HFF-Myc (cell line): ENCODE measurements around the gene LRIT2.
"Not testable (repeated sequence)": the region's sequence is repeated elsewhere in the genome, so short reads cannot be mapped to it uniquely, and the experiment has no call there.

Experiments used
- DNase-seq: peaks from one replicate; pipeline ENCODE4 v3.0.0-alpha.2; 2011; ENCODE audit warnings: low read depth; ENCODE audit errors: extremely low read depth
- H3K4me3 ChIP-seq: replicated peaks from 2 replicates; pipeline ENCODE4 v1.5.1; 2011; ENCODE audit warnings: low read depth, mild to moderate bottlenecking, control low read depth, low read length
- CTCF ChIP-seq: IDR thresholded peaks from 2 replicates; pipeline ENCODE4 v1.5.1; 2012; ENCODE audit warnings: mild to moderate bottlenecking, low read depth, low read length, control low read depth; ENCODE audit errors: missing control alignments

LRIT2 gene

GRCh38 chr10:84172467-84173356 lies 52.6 kb downstream of the LRIT2 start:
- TF ChIP-seq CTCF: no peak
- H3K4me3 ChIP-seq: no peak overlapping the region
- no peak for DNase-seq

- not testable (repeated sequence) for DNase-seq
These were observed 53.5 kb downstream of the LRIT2 start for GRCh38 chr10:84171700-84172466.

DNA sequence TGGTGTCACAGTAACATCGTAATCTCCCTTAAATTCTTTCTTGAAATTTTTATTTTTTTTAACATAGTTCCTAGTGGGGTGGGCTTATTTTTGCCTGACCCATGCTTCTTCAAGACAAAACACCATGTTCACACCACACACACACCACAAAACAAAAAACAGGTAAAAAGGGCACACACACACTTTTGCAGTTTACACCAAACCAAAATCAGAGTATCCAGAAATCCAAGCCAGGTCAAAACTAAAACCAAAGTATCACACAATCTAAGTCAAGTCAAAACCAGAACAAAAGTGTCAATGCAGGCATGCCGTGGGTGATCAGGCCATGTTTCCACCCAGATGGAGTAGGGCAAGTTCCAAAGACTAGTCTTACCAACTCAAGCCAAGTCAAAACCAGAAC lies 54.1 kb downstream of the LRIT2 start:
- not testable (repeated sequence) for DNase-seq, H3K4me3 ChIP-seq

More at GRCh38 chr10:84171700-84172466, 53.5 kb downstream of the LRIT2 start:
- H3K4me3 ChIP-seq: not testable (repeated sequence)
